Heart left ventricle (tissue), 16 donors: ENCODE measurements around the gene RNF145. TPM values are rescaled to one million over a fixed set of nuclear protein-coding genes. Genes with fewer than 3 reads are reported as not detected.

Experiments
- ATAC-seq, 4 donors: fragments of 200-7000 bp; cut with Tn5 transposase; one replicate each; pipeline ENCODE4 v1.9.1; 2020 to 2022; ENCODE audit warnings: moderate library complexity in 4 of 4, mild to moderate bottlenecking in 3 of 4, moderate number of reproducible peaks in 1 of 4
- DNase-seq, 5 donors: peaks; one replicate each; pipeline ENCODE4 v3.0.0-alpha.2; 2020
- H3K27ac ChIP-seq, 12 donors: fragments of 200-600 bp; sonication (generic) in 4 of 12; one replicate each; pipeline versions ENCODE4 v1.5.0 to v1.8.0; 2016 to 2022; ENCODE audit warnings: mild to moderate bottlenecking in 2 of 12
- H3K27me3 ChIP-seq, 9 donors: fragments of 200-600 bp; sonication (generic) in 2 of 9; one replicate each; pipeline versions ENCODE4 v1.5.1 to v1.8.0; 2016 to 2022; ENCODE audit warnings: mild to moderate bottlenecking in 3 of 9
- H3K36me3 ChIP-seq, 9 donors: fragments of 200-600 bp; sonication (generic) in 2 of 9; one replicate each; pipeline versions ENCODE4 v1.5.0 to v1.8.0; 2018 to 2022; ENCODE audit warnings: mild to moderate bottlenecking in 2 of 9
- H3K4me1 ChIP-seq, 12 donors: fragments of 200-600 bp; sonication (generic) in 4 of 12; one replicate each; pipeline versions ENCODE4 v1.5.0 to v1.8.0; 2016 to 2022; ENCODE audit warnings: mild to moderate bottlenecking in 3 of 12
- H3K4me3 ChIP-seq, 12 donors: fragments of 200-600 bp; sonication (generic) in 4 of 12; one replicate each; pipeline versions ENCODE4 v1.5.0 to v1.8.0; 2017 to 2022; ENCODE audit warnings: mild to moderate bottlenecking in 9 of 12, moderate library complexity in 4 of 12
- H3K9me3 ChIP-seq, 12 donors: fragments of 200-600 bp; sonication (generic) in 4 of 12; one replicate each; pipeline versions ENCODE4 v1.5.0 to v1.8.0; 2016 to 2022; ENCODE audit warnings: mild to moderate bottlenecking in 1 of 12
- CTCF ChIP-seq, 12 donors: fragments of 200-600 bp; sonication (generic) in 4 of 12; IDR thresholded peaks; one replicate each; pipeline versions ENCODE4 v1.5.0 to v1.8.0; 2018 to 2022; ENCODE audit warnings: antibody characterized with exemption in 12 of 12, mild to moderate bottlenecking in 5 of 12
- POLR2A ChIP-seq, 2 donors: fragments of 450-650 bp; IDR thresholded peaks; one replicate each; pipeline ENCODE4 v1.6.1; 2017; ENCODE audit warnings: antibody characterized with exemption in 2 of 2, mild to moderate bottlenecking in 2 of 2, moderate library complexity in 2 of 2
- WGBS, 4 donors: extraction: QIAGEN DNeasy Blood & Tissue Kit in 2 of 4; methylation state at CpG; one replicate each; pipeline versions ENCODE4 v1.1.5 to v1.1.7; 2013 to 2018; 5-methylcytosine and 5-hydroxymethylcytosine counted together
- intact Hi-C, 10 donors: fragments of 100-400 bp; cut with DNase I; formaldehyde crosslinking; loops; one replicate each; pipeline versions ENCODE4 v1.11.1 to v1.14.2; 2022
- polyA plus RNA-seq, 2 donors: library from polyadenylated mRNA; stranded (reverse); fragments of 200-250 nt; gene quantifications; one replicate each; pipeline ENCODE4 v1.2.3, GENCODE V29; 2013
- total RNA-seq, 9 donors: library from RNA; depleted of rRNA in 2 of 9; stranded (reverse); fragments of >200 nt in 2 of 9; fragmentation: NEBNext Ultra II Directional in 3 of 9; extraction: Animal tissue kit (Norgen Biotek cat#: 25700) in 3 of 9; gene quantifications; one replicate each; pipeline versions ENCODE4 v1.1.0 to v1.2.4, GENCODE V29; 2016 to 2023
- donor health status: ischemic (EF 13 %, LVEDD 7.1; RV severe dilation, severe dysfunction).
- donor health status: healthy with polysubstance abuse.
- donor health status: DM: no; HTN: yes; CAD: no.
- donor health status: DM: no; HTN: no; CAD: no.
- donor health status: ischemic (EF 25% LVEDD 6.9; RV normal size, moderate dysfunction).
- donor health status: ischemic (EF 25% LVEDD 5.7; RV mildly dilated, moderate dysfunction).
- donor health status: healthy.
- donor health status: DM: yes; HTN: yes; CAD: no.
- donor health status: ischemic (EF 35%, LVEDD 5.7; RV mildly dilated, moderate dysfunction).
- donor health status: nonischemic (EF 11% LVEDD 7.7; RV severe dilation, severe dysfunction).
- donor health status: DM: yes; HTN: yes; CAD: no.
- donor health status: PGD.
- donor health status: ischemic (EF 29% LVEDD 5.4; RV normal size, mild dysfunction).
- donor health status: nonischemic (EF 23%, LVEDD 6.1; RV moderate dilation, normal function).

RNF145 gene
- total and polyA plus RNA-seq, 11 donors = 6.2 to 69.0 (median 25.2) TPM

- no peaks in the 10 kb centered on the region for H3K27me3 ChIP-seq
- no peak overlapping the region for H3K4me3 ChIP-seq
- WGBS, 4 donors = 89 to 96% (median 92%) methylated on average over 1 of the region's 1 CpG
- H3K9me3 ChIP-seq = no peaks in the 10 kb centered on the region
- H3K27ac ChIP-seq = no peak overlapping the region
- TF ChIP-seq CTCF (IDR thresholded peaks at IDR 0.05) (no peak), POLR2A (IDR thresholded peaks at IDR 0.05) (no peak)
- intact Hi-C loops = loop anchor here in 5 of 10 donors (5.0 to 10.0 kb wide), 6 partner anchors 39 to 56 kb away; partner anchors contain the start of gene UBLCP1 (in 4 of the 5)
- H3K4me1 ChIP-seq = peaks cover 0 to 38% (median 13%) of the 10 kb centered on the region in 12 donors
- no peak for ATAC-seq
- no peaks in the 10 kb centered on the region for H3K36me3 ChIP-seq
- no peak for DNase-seq
These were observed 1.5 kb upstream of the RNF145 start for GRCh38 chr5:159210846-159211245.

- no peak overlapping the region for H3K27ac ChIP-seq
These were observed 883 bp upstream of the RNF145 start for GRCh38 chr5:159210210-159210661.

GRCh38 chr5:159208514-159209437, 577 bp downstream of the RNF145 start:
- peak overlapping the region; percentile 62 to 99 (median 90) for H3K4me3 ChIP-seq
- peak overlapping the region; percentile 82 to 99 (median 94) for H3K27ac ChIP-seq
- intact Hi-C loops = loop anchor here in 6 of 10 donors (2.0 to 5.0 kb wide), 5 partner anchors 28 to 54 kb away; partner anchors contain the start of gene UBLCP1 (in 3 of the 6)
- ATAC-seq (peak in 3 of 4 donors; percentile 36 to 50 (median 38)), DNase-seq (peak; percentile 45 to 69 (median 56))
- no peaks in the 10 kb centered on the region for H3K36me3 ChIP-seq
- 0 to 2% (median 1%) methylated on average over 52 to 65 of the region's 65 CpGs for WGBS, 4 donors
- H3K9me3 ChIP-seq = no peaks in the 10 kb centered on the region
- no peaks in the 10 kb centered on the region for H3K27me3 ChIP-seq
- TF ChIP-seq POLR2A (IDR thresholded peaks at IDR 0.05) (no peak), CTCF (IDR thresholded peaks at IDR 0.05) (no peak)
- peaks cover 6 to 59% (median 32%) of the 10 kb centered on the region in 12 donors for H3K4me1 ChIP-seq

More at GRCh38 chr5:159210210-159210661, 883 bp upstream of the RNF145 start:
- WGBS, 4 donors = 74 to 79% (median 78%) methylated on average over 4 of the region's 4 CpGs
- Histone ChIP-seq H3K36me3 (no peaks in the 10 kb centered on the region), H3K4me1 (peaks cover 2 to 45% (median 18%) of the 10 kb centered on the region in 12 donors), H3K4me3 (peak overlapping the region in 2 of 12 donors; percentile 91 to 98), H3K9me3 (no peaks in the 10 kb centered on the region), H3K27me3 (no peaks in the 10 kb centered on the region)
- intact Hi-C loops = loop anchor here in 5 of 10 donors (5.0 to 10.0 kb wide), 6 partner anchors 38 to 55 kb away; partner anchors contain the start of gene UBLCP1 (in 4 of the 5)
- ATAC-seq (no peak), DNase-seq (no peak)
- TF ChIP-seq CTCF (IDR thresholded peaks at IDR 0.05) = no peak
- TF ChIP-seq POLR2A (IDR thresholded peaks at IDR 0.05) = no peak
